SU-DHL-6 (cell line): ENCODE results near the gene EVC.

ENCODE experiments used
- H2AFZ ChIP-seq: fragments of 200-600 bp; sonication (generic); 2 replicates; pipeline ENCODE4 v1.6.1; 2014; ENCODE audit warnings: low read depth, mild to moderate bottlenecking, moderate library complexity, mixed read lengths, antibody characterized with exemption, low read length; ENCODE audit not compliant: severe bottlenecking
- H3F3A ChIP-seq: fragments of 200-600 bp; shearing (Covaris generic); 2 replicates; pipeline ENCODE4 v1.6.0; 2016; ENCODE audit warnings: antibody characterized with exemption, mild to moderate bottlenecking; ENCODE audit not compliant: insufficient read depth
- H3K27ac ChIP-seq: fragments of 200-600 bp; sonication (generic); 2 replicates; pipeline ENCODE4 v1.5.1; 2016; ENCODE audit warnings: low read depth, mild to moderate bottlenecking, low read length, moderate library complexity, mixed read lengths
- H3K27me3 ChIP-seq: fragments of 200-600 bp; sonication (generic), shearing (Covaris generic); 2 replicates; pipeline ENCODE4 v1.6.0; 2014; ENCODE audit warnings: mild to moderate bottlenecking, low read length
- H3K36me3 ChIP-seq: fragments of 200-600 bp; sonication (generic); 2 replicates; pipeline ENCODE4 v1.6.1; 2014; ENCODE audit warnings: mild to moderate bottlenecking, low read length, mixed read lengths
- H3K4me2 ChIP-seq: fragments of 300-600, 200-600 bp; shearing (Covaris generic), sonication (generic); 2 replicates; pipeline ENCODE4 v1.6.0; 2014; ENCODE audit warnings: low read length, low read depth, mild to moderate bottlenecking; ENCODE audit not compliant: poor library complexity, severe bottlenecking
- H3K4me3 ChIP-seq: fragments of 200-600 bp; sonication (generic); 2 replicates; pipeline ENCODE4 v1.5.1; 2014; ENCODE audit warnings: antibody characterized with exemption, low read length, mild to moderate bottlenecking, mixed read lengths; ENCODE audit not compliant: insufficient read depth, poor library complexity, severe bottlenecking
- H3K79me2 ChIP-seq: fragments of 200-600 bp; sonication (generic); 2 replicates; pipeline ENCODE4 v1.6.1; 2014; ENCODE audit warnings: mild to moderate bottlenecking, low read length, moderate library complexity; ENCODE audit not compliant: insufficient read depth
- H3K9ac ChIP-seq: fragments of 200-600 bp; sonication (generic); 2 replicates; pipeline ENCODE4 v1.7.0; 2014; ENCODE audit warnings: mild to moderate bottlenecking, low read length
- H3K9me2 ChIP-seq: fragments of 200-600 bp; sonication (generic); replicated peaks from 2 replicates; pipeline ENCODE4 v1.6.1; 2014; ENCODE audit warnings: low read length; ENCODE audit not compliant: insufficient read depth
- H3K9me3 ChIP-seq: fragments of 200-600 bp; sonication (generic); 2 replicates; pipeline ENCODE4 v1.6.1; 2014; ENCODE audit warnings: low read length, mixed read lengths; ENCODE audit not compliant: insufficient read depth
- H4K20me1 ChIP-seq: fragments of 200-600 bp; sonication (generic); 2 replicates; pipeline ENCODE4 v1.6.1; 2014; ENCODE audit warnings: low read depth, mild to moderate bottlenecking, antibody characterized with exemption, low read length, moderate library complexity, mixed read lengths
- CTCF ChIP-seq: fragments of 200-600 bp; sonication (generic); IDR thresholded peaks from one replicate; pipeline ENCODE4 v1.5.1; 2017; ENCODE audit warnings: antibody characterized with exemption, mild to moderate bottlenecking, low read length, moderate library complexity; ENCODE audit not compliant: insufficient read depth, poor library complexity, severe bottlenecking
- EZH2phosphoT487 ChIP-seq: fragments of 200-600 bp; sonication (generic), shearing (Covaris generic); conservative IDR thresholded peaks from 2 replicates; pipeline ENCODE4 v1.6.1; 2018; ENCODE audit warnings: mild to moderate bottlenecking, antibody characterized with exemption, low read length, moderate library complexity, mixed read lengths

Gene EVC

DNA sequence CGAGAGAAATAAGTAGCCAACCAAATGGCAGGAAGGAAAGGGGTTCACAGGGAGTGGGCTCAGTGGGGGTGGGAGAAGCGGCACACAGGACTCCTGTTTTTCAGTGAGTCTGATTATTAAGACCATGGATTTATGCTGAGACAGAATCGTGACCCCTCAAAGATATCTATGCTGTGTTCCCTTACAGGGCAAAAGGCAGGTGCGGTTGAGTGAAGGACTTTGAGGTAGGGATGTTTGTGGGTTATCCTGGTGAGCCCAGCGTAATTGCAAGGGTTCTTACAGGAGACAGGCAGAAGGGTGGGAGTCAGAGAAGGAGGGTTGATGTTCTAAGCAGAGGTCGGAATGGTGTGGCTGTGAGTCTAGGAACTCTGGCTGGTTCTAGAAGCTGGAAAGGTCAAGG, 73.0 kb downstream of the EVC start:
- no peaks in the 10 kb centered on the region for H3K27me3 ChIP-seq
- H3K9ac ChIP-seq, result no peak overlapping the region
- H3K4me3 ChIP-seq, result no peak overlapping the region
- no peak overlapping the region for H2AFZ ChIP-seq
- H3F3A ChIP-seq, result no peaks in the 10 kb centered on the region
- H3K9me3 ChIP-seq, result no peaks in the 10 kb centered on the region
- H3K36me3 ChIP-seq, result no peaks in the 10 kb centered on the region
- TF ChIP-seq CTCF (no peak), EZH2phosphoT487 (no peak)
- no peaks in the 10 kb centered on the region for H3K79me2 ChIP-seq
- H3K9me2 ChIP-seq, result no peaks in the 10 kb centered on the region
- no peak overlapping the region for H3K4me2 ChIP-seq
- no peaks in the 10 kb centered on the region for H4K20me1 ChIP-seq
- no peak overlapping the region for H3K27ac ChIP-seq

DNA sequence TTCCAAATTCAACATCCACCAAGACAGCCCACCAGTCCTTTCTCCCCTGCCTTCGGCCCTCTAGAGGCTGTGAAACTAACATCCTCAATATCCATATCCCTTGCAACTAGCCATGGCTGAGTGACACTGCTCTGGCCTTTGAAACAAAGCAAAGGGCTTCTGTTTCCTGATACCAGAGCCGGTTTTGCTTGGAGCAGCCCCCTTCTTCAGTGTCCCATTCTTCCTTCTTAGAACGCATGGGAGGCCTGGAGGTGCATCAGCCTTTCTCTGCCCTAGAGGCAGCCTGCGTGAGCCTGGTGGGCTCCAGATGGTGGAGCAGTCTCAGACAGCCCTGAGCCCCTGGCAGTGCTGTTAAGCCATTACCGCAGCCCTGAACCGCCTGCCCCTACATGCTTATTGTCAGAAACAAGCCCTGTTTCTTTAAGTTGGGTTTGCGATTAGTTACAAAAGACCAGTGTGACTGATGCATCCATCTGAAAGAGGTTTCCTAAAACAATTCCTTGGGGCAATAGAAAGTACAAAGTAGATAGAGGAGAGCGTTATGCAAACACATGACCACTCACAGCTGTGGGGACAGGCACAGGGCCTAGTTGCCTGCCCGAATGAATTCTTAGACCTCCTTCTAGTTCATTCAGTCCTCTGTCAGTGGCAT, 74.1 kb downstream of the EVC start:
- Histone ChIP-seq H3K9me2 (no peaks in the 10 kb centered on the region), H3K27ac (no peak overlapping the region), H2AFZ (no peak overlapping the region), H3K36me3 (no peaks in the 10 kb centered on the region), H3K4me3 (no peak overlapping the region), H3K27me3 (no peaks in the 10 kb centered on the region), H4K20me1 (no peaks in the 10 kb centered on the region), H3F3A (no peaks in the 10 kb centered on the region), H3K9me3 (no peaks in the 10 kb centered on the region), H3K9ac (no peak overlapping the region), H3K79me2 (no peaks in the 10 kb centered on the region), H3K4me2 (no peak overlapping the region)
- no peak for TF ChIP-seq EZH2phosphoT487
- no peak for TF ChIP-seq CTCF

GRCh38 chr4:5785806-5786680, 75.0 kb downstream of the EVC start:
- no peaks in the 10 kb centered on the region for H3K36me3 ChIP-seq
- H2AFZ ChIP-seq, result no peak overlapping the region
- no peak overlapping the region for H3K4me3 ChIP-seq
- H3K9me2 ChIP-seq, result no peaks in the 10 kb centered on the region
- no peak overlapping the region for H3K9ac ChIP-seq
- H3K27ac ChIP-seq, result no peak overlapping the region
- no peaks in the 10 kb centered on the region for H3F3A ChIP-seq
- H3K27me3 ChIP-seq, result no peaks in the 10 kb centered on the region
- no peaks in the 10 kb centered on the region for H3K9me3 ChIP-seq
- TF ChIP-seq EZH2phosphoT487 (no peak), CTCF (no peak)
- no peaks in the 10 kb centered on the region for H3K79me2 ChIP-seq
- no peaks in the 10 kb centered on the region for H4K20me1 ChIP-seq
- no peak overlapping the region for H3K4me2 ChIP-seq
